Spleen (tissue), 11 donors: ENCODE data around the gene IRGC. TPM values are rescaled to one million over a fixed set of nuclear protein-coding genes. Genes with fewer than 3 reads are reported as not detected.
"Not testable (repeated sequence)": the region's sequence is repeated elsewhere in the genome, so short reads cannot be mapped to it uniquely, and the experiment has no call there.

Experiments
- DNase-seq: peaks from one replicate; pipeline ENCODE4 v3.0.0-alpha.2; 2020
- H3K27ac ChIP-seq, 8 donors: fragments of 200-600 bp; sonication (generic) in 7 of 8; 1 replicate in 4 of 8; 2 replicates in 4 of 8; pipeline versions ENCODE4 v1.5.0 to v1.8.0; 2016 to 2021; ENCODE audit warnings: inconsistent platforms in 4 of 8, mild to moderate bottlenecking in 4 of 8, moderate library complexity in 1 of 8
- H3K27me3 ChIP-seq, 7 donors: fragments of 200-600 bp; sonication (generic) in 6 of 7; replicated peaks in 1 of 7; 1 replicate in 4 of 7; 2 replicates in 3 of 7; pipeline versions ENCODE4 v1.5.0 to v1.8.0; 2016 to 2021; ENCODE audit warnings: inconsistent platforms in 3 of 7, mild to moderate bottlenecking in 1 of 7
- H3K36me3 ChIP-seq, 6 donors: fragments of 200-600 bp; sonication (generic) in 5 of 6; 1 replicate in 4 of 6; 2 replicates in 2 of 6; pipeline versions ENCODE4 v1.5.0 to v1.8.0; 2016 to 2021; ENCODE audit warnings: inconsistent platforms in 2 of 6
- H3K4me1 ChIP-seq, 6 donors: fragments of 200-600 bp; sonication (generic) in 5 of 6; 1 replicate in 3 of 6; 2 replicates in 3 of 6; pipeline versions ENCODE4 v1.5.0 to v1.8.0; 2016 to 2021; ENCODE audit warnings: inconsistent platforms in 3 of 6
- H3K4me3 ChIP-seq, 8 donors: fragments of 200-600 bp; sonication (generic) in 7 of 8; 1 replicate in 4 of 8; 2 replicates in 4 of 8; pipeline versions ENCODE4 v1.5.0 to v1.8.0; 2016 to 2021; ENCODE audit warnings: inconsistent platforms in 4 of 8, mild to moderate bottlenecking in 4 of 8, moderate library complexity in 2 of 8
- H3K9me3 ChIP-seq, 8 donors: fragments of 200-600 bp; sonication (generic) in 7 of 8; 1 replicate in 4 of 8; 2 replicates in 4 of 8; pipeline versions ENCODE4 v1.5.0 to v1.8.0; 2016 to 2021; ENCODE audit warnings: inconsistent platforms in 4 of 8
- POLR2A ChIP-seq, 3 donors: fragments of 450-650 bp; IDR thresholded peaks; one replicate each; pipeline ENCODE4 v1.5.1; 2017; ENCODE audit warnings: antibody characterized with exemption in 3 of 3, mild to moderate bottlenecking in 1 of 3
- POLR2AphosphoS5 ChIP-seq, 3 donors: sonication (generic); formaldehyde crosslinking; IDR thresholded peaks; one replicate each; pipeline ENCODE4 v1.5.1; 2017; ENCODE audit warnings: antibody characterized with exemption in 3 of 3
- WGBS, 5 donors: extraction: QIAGEN DNeasy Blood & Tissue Kit in 3 of 5; methylation state at CpG; one replicate each; pipeline versions ENCODE4 v1.1.5 to v1.1.7; 2013 to 2018; 5-methylcytosine and 5-hydroxymethylcytosine counted together
- intact Hi-C: fragments of 100-400 bp; cut with DNase I; formaldehyde crosslinking; loops from one replicate; pipeline ENCODE4 v1.15.0; 2023; ENCODE audit warnings: low total_unique reads
- polyA plus RNA-seq, 3 donors: library from polyadenylated mRNA; stranded (reverse); fragments of 200-250 nt; gene quantifications; one replicate each; pipeline ENCODE4 v1.2.1, GENCODE V29; 2013
- total RNA-seq, 7 donors: library from RNA; depleted of rRNA in 3 of 7; stranded (reverse); fragments of >200 nt in 3 of 7; fragmentation: NEBNext Ultra II Directional in 4 of 7; extraction: Animal tissue kit (Norgen Biotek cat#: 25700) in 4 of 7; gene quantifications; one replicate each; pipeline versions ENCODE4 v1.1.0 to v1.2.1, GENCODE V29; 2016 to 2021
- TF ChIP-seq, protein P1 (sequence below), 11 experiments: fragments of 200-600 bp in 7 of 11; fragments of 450-650 bp in 4 of 11; sonication (generic) in 4 of 11; IDR thresholded peaks in 8 of 11; conservative IDR thresholded peaks in 3 of 11; 1 replicate in 7 of 11; 2 replicates in 4 of 11; pipeline versions ENCODE4 v1.4.0 to v1.8.0; 2016 to 2021; ENCODE audit warnings: antibody characterized with exemption in 11 of 11, inconsistent platforms in 4 of 11, mild to moderate bottlenecking in 1 of 11
- donor health status: healthy with polysubstance abuse.
- donor health status: DM: no; HTN: no; CAD: no; lungs with moderate emphysema.
- donor health status: DM: no; HTN: no; CAD: no.
- donor health status: Bipolar disorder and iron deficiency.
- donor health status: healthy.
- donor health status: DM: no; HTN: no; CAD: no.
- donor health status: DM: yes; HTN: yes; CAD: no.

The IRGC gene
- total and polyA plus RNA-seq, 10 donors, result not detected

DNA sequence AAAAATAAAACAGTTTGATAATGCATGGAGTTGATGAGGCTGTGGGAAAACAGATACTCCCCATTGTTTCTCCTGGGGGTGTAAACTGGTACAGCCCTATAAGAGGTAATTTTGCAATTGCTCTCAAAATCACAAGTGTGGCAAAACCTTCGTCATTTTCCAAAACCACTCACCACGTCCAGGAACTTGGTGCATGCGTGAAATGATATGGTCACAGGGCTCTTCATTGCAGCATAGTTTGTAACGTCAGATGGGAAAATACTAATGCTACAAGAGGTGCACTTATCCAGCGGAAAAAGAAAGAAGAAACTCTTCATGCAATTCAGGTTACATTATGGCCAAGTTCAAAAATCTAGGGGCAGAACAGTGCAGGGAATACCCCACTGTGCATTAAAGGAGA, 34.1 kb upstream of the IRGC start:
- H3K27ac ChIP-seq, result peak overlapping the region in 1 of 8 donors; percentile 34
- TF ChIP-seq POLR2AphosphoS5 (IDR thresholded peaks at IDR 0.05), result peak in 1 of 3 donors; percentile 14
- TF ChIP-seq POLR2A (IDR thresholded peaks at IDR 0.05), result no peak
- no peaks in the 10 kb centered on the region for H3K27me3 ChIP-seq
- WGBS, 5 donors, result 52 to 73% (median 65%) methylated on average over 5 of the region's 5 CpGs
- no peak for DNase-seq
- no peak overlapping the region for H3K4me3 ChIP-seq
- no peaks in the 10 kb centered on the region for H3K36me3 ChIP-seq
- H3K4me1 ChIP-seq, result peaks cover 0 to 12% (median 0%) of the 10 kb centered on the region in 6 donors
- intact Hi-C loops, result no loop called here
- H3K9me3 ChIP-seq, result no peaks in the 10 kb centered on the region

DNA sequence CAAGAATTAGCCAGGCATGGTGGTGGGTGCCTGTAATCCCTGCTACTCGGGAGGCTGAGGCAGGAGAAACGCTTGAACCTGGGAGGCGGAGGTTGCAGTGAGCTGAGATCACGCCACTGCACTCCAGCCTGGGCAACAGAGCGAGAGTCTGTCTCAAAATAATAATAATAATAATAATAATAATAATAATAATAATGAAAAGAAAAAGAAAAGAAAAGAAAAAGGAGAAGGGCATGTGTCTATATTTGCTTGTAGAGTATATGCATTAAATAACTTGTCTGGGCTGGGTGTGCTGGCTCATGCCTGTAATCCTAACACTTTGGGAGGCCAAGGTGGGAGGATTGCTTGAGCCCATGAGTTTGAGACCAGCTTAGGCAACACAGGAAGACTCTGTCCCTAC, 33.6 kb upstream of the IRGC start:
- H3K9me3 ChIP-seq, intact Hi-C loops: not testable (repeated sequence)
- WGBS, 5 donors, result 87 to 99% (median 89%) methylated on average over 5 of the region's 5 CpGs

DNA sequence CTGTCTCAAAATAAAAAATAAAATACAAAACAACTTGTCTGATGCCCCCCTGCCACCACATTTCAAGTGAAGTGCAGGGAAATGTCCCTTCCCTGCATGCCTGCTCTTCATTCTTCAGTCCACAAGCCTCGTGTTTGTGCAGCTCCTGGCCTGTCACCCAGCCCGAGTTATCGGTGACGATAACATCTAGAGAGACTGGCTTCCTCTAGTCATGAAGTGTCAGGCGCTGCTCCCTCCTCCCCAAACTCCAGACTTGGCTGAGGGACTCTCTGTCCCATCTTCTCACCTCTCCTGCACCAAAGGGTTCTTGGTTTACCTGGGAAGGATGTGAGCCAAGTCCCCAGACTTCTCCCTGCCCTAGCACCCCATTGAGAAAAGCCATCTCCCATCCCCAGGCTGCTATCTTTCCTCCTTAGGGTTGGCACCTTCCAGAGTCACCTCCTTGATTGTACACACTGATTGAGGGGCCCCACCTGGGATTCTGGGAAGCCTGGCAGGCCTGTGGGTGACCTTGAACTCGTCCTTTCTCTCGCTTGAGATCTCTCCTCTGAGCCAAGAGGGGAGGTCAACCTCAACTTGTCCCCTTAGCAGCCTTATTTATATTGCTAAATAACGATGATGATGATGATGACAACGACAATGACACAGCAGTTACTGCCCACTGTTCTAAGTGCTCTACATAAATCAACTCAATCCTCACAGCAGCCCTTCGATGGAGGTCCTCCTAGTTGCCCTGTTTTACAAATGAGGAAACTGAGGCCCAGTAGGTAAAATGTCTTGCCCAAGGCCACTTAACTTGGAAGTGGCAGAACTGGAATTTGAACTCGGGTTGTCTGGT, 32.8 kb upstream of the IRGC start:
- Histone ChIP-seq H3K4me3 (no peak overlapping the region), H3K9me3 (no peaks in the 10 kb centered on the region), H3K27me3 (no peaks in the 10 kb centered on the region), H3K27ac (peak overlapping the region in 2 of 8 donors; percentile 56 to 68), H3K4me1 (peaks cover 0 to 18% (median 0%) of the 10 kb centered on the region in 6 donors), H3K36me3 (no peaks in the 10 kb centered on the region)
- TF ChIP-seq, protein P1, sequence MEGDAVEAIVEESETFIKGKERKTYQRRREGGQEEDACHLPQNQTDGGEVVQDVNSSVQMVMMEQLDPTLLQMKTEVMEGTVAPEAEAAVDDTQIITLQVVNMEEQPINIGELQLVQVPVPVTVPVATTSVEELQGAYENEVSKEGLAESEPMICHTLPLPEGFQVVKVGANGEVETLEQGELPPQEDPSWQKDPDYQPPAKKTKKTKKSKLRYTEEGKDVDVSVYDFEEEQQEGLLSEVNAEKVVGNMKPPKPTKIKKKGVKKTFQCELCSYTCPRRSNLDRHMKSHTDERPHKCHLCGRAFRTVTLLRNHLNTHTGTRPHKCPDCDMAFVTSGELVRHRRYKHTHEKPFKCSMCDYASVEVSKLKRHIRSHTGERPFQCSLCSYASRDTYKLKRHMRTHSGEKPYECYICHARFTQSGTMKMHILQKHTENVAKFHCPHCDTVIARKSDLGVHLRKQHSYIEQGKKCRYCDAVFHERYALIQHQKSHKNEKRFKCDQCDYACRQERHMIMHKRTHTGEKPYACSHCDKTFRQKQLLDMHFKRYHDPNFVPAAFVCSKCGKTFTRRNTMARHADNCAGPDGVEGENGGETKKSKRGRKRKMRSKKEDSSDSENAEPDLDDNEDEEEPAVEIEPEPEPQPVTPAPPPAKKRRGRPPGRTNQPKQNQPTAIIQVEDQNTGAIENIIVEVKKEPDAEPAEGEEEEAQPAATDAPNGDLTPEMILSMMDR (IDR thresholded peaks at IDR 0.05 in 8 of 11, conservative IDR thresholded peaks at IDR 0.05 in 3 of 11), result no peak
- TF ChIP-seq POLR2AphosphoS5 (IDR thresholded peaks at IDR 0.05), result no peak
- no peak for TF ChIP-seq POLR2A (IDR thresholded peaks at IDR 0.05)
- DNase-seq, result no peak
- intact Hi-C loops, result no loop called here
- WGBS, 5 donors, result 50 to 79% (median 58%) methylated on average over 11 of the region's 11 CpGs

More for the DNA sequence above, 33.6 kb upstream of the IRGC start:
- Histone ChIP-seq H3K27ac (peak overlapping the region in 1 of 8 donors; percentile 34), H3K4me1 (peaks cover 0 to 12% (median 0%) of the 10 kb centered on the region in 6 donors)
- DNase-seq, H3K4me3 ChIP-seq, H3K27me3 ChIP-seq, H3K36me3 ChIP-seq: not testable (repeated sequence)

DNA sequence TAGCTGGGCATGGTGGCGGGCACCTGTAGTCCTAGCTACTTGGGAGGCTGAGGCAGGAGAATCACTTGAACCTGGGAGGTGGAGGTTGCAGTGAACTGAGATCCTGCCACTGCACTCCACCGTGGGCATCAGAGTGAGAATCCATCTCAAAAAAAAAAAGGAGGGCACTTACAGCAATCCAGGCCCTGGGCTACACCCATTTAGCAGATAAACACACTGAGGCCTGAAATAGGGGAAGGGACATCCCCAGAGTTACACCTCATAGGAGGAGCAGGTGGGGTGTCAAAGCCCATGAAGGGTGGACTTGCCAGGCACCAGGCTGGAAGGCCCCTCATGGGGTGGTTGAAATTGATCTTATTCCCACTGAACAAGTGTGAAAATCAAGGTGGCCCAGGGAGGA, 32.0 kb upstream of the IRGC start:
- DNase-seq, result no peak
- TF ChIP-seq POLR2AphosphoS5 (IDR thresholded peaks at IDR 0.05) (no peak), POLR2A (IDR thresholded peaks at IDR 0.05) (no peak)
- TF ChIP-seq, protein P1 (IDR thresholded peaks at IDR 0.05 in 8 of 11, conservative IDR thresholded peaks at IDR 0.05 in 3 of 11), result no peak
- no peaks in the 10 kb centered on the region for H3K9me3 ChIP-seq
- H3K4me1 ChIP-seq, result peaks cover 0 to 22% (median 0%) of the 10 kb centered on the region in 6 donors
- intact Hi-C loops, result no loop called here
- no peak overlapping the region for H3K4me3 ChIP-seq
- WGBS, 5 donors, result 47 to 95% (median 69%) methylated on average over 2 of the region's 2 CpGs
- H3K27ac ChIP-seq, result peak overlapping the region in 3 of 8 donors; percentile 56 to 68 (median 59)
- no peaks in the 10 kb centered on the region for H3K27me3 ChIP-seq
- H3K36me3 ChIP-seq, result no peaks in the 10 kb centered on the region

DNA sequence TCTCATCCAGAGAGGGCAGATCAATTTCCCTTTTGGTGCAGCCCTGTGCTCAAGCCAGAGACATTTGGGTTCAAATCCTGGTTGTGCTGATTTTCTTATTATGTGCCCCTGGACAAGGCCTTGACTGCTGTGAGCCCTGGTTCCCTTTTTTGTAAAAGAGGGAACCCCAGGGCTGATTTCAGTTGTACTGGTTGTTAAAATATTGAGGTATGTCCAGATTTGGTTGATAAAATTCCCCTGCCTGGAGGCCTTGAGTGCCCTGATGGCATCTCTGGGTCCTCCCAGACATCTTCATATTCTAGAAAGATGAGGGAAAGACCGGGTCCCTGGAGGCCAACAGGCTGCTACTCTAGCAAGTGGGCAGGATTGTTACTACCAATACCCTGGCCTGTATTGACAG, 31.6 kb upstream of the IRGC start:
- Histone ChIP-seq H3K27me3 (no peaks in the 10 kb centered on the region), H3K4me3 (no peak overlapping the region), H3K9me3 (no peaks in the 10 kb centered on the region), H3K27ac (peak overlapping the region in 3 of 8 donors; percentile 56 to 68 (median 59)), H3K36me3 (no peaks in the 10 kb centered on the region), H3K4me1 (peaks cover 0 to 25% (median 0%) of the 10 kb centered on the region in 6 donors)
- 50 to 89% (median 80%) methylated on average over 1 of the region's 1 CpG for WGBS, 5 donors
- DNase-seq, result no peak
- no peak for TF ChIP-seq POLR2A (IDR thresholded peaks at IDR 0.05)
- TF ChIP-seq, protein P1 (IDR thresholded peaks at IDR 0.05 in 8 of 11, conservative IDR thresholded peaks at IDR 0.05 in 3 of 11), result no peak
- TF ChIP-seq POLR2AphosphoS5 (IDR thresholded peaks at IDR 0.05), result no peak
- intact Hi-C loops, result no loop called here
